ENCODE results near the gene FRMD4A.

- TF ChIP-seq POLR2A (IDR thresholded peaks at IDR 0.05) (no peak), CTCF (IDR thresholded peaks at IDR 0.05) (no peak)
These were observed 543.7 kb downstream of the FRMD4A start for GRCh38 chr10:13787015-13787421.
